GM23248 (cell line): ENCODE measurements around the gene PHKG2. TPM values are rescaled to one million over a fixed set of nuclear protein-coding genes. Genes with fewer than 3 reads are reported as not detected.

ENCODE experiments used
- DNase-seq: peaks from one replicate; pipeline ENCODE4 v3.0.0-alpha.2; 2015
- H2AFZ ChIP-seq: fragments of 200-600 bp; sonication (generic); 2 replicates; pipeline ENCODE4 v1.6.1; 2016; ENCODE audit warnings: antibody characterized with exemption
- H3F3A ChIP-seq: fragments of 200-600 bp; sonication (generic); 2 replicates; pipeline ENCODE4 v1.6.1; 2016; ENCODE audit warnings: mild to moderate bottlenecking, antibody characterized with exemption, mixed run types; ENCODE audit not compliant: insufficient read depth
- H3K27ac ChIP-seq: fragments of 200-600 bp; sonication (generic); 2 replicates; pipeline ENCODE4 v1.5.1; 2016; ENCODE audit warnings: mild to moderate bottlenecking
- H3K27me3 ChIP-seq: fragments of 200-600 bp; sonication (generic); replicated peaks from 2 replicates; pipeline ENCODE4 v1.6.1; 2016; ENCODE audit warnings: mild to moderate bottlenecking; ENCODE audit not compliant: insufficient read depth
- H3K36me3 ChIP-seq: fragments of 200-600 bp; sonication (generic); 2 replicates; pipeline ENCODE4 v1.6.1; 2016; ENCODE audit warnings: low read depth, mild to moderate bottlenecking
- H3K4me1 ChIP-seq: fragments of 200-600 bp; sonication (generic); 2 replicates; pipeline ENCODE4 v1.6.1; 2016; ENCODE audit warnings: mild to moderate bottlenecking; ENCODE audit not compliant: insufficient read depth
- H3K4me2 ChIP-seq: fragments of 200-600 bp; sonication (generic); one replicate; pipeline ENCODE4 v1.6.1; 2016; ENCODE audit warnings: mild to moderate bottlenecking; ENCODE audit not compliant: unreplicated experiment
- H3K4me3 ChIP-seq: fragments of 200-600 bp; sonication (generic); 2 replicates; pipeline ENCODE4 v1.5.1; 2016; ENCODE audit warnings: mild to moderate bottlenecking
- H3K79me2 ChIP-seq: fragments of 200-600 bp; sonication (generic); 2 replicates; pipeline ENCODE4 v1.6.1; 2016; ENCODE audit warnings: mild to moderate bottlenecking; ENCODE audit not compliant: insufficient read depth
- H3K9ac ChIP-seq: fragments of 200-600 bp; sonication (generic); 2 replicates; pipeline ENCODE4 v1.6.1; 2016; ENCODE audit warnings: mild to moderate bottlenecking
- H3K9me2 ChIP-seq: fragments of 200-600 bp; sonication (generic); 2 replicates; pipeline ENCODE4 v1.6.1; 2016; ENCODE audit warnings: mixed run types, mild to moderate bottlenecking, moderate library complexity; ENCODE audit not compliant: insufficient read depth
- H3K9me3 ChIP-seq: fragments of 200-600 bp; sonication (generic); one replicate; pipeline ENCODE4 v1.6.1; 2017; ENCODE audit warnings: low read depth
- H4K20me1 ChIP-seq: fragments of 200-600 bp; sonication (generic); 2 replicates; pipeline ENCODE4 v1.6.0; 2016; ENCODE audit not compliant: insufficient read depth
- EZH2 ChIP-seq: fragments of 200-600 bp; sonication (generic); IDR thresholded peaks from 2 replicates; pipeline ENCODE4 v1.6.1; 2018; ENCODE audit warnings: antibody characterized with exemption, mild to moderate bottlenecking; ENCODE audit not compliant: insufficient read depth, poor library complexity, severe bottlenecking
- EZH2phosphoT487 ChIP-seq: fragments of 200-600 bp; sonication (generic); IDR thresholded peaks from 2 replicates; pipeline ENCODE4 v1.6.1; 2018; ENCODE audit warnings: antibody characterized with exemption, moderate library complexity, mild to moderate bottlenecking, low read depth; ENCODE audit not compliant: insufficient read depth
- WGBS, 2 experiments: methylation state at CpG; one replicate each; pipeline ENCODE4 v1.1.6; 2015 to 2017; ENCODE audit warnings: low lambda C conversion rate in 2 of 2, low coverage in 1 of 2; ENCODE audit errors: missing lambda C conversion rate in 2 of 2; 5-methylcytosine and 5-hydroxymethylcytosine counted together
- in situ Hi-C: fragments of 300-500 bp; cut with MboI; formaldehyde crosslinking; loops from 2 replicates; pipeline ENCODE4 v1.15.0; 2020
- polyA plus RNA-seq: library from polyadenylated mRNA; unstranded; fragments of >200 nt; fragmentation: Nextera tagmentation; extraction: Ambion mirVana; gene quantifications from 2 replicates; pipeline ENCODE4 v1.2.1, GENCODE V29; 2016
- total RNA-seq: library from RNA; depleted of rRNA; stranded (reverse); fragments of >200 nt; shearing (Covaris generic); gene quantifications from 2 replicates; pipeline ENCODE4 v1.2.3, GENCODE V29; 2014

Gene PHKG2
- total and polyA plus RNA-seq, 2 experiments from 2014 or later, result 12.5 to 17.0 TPM

DNA sequence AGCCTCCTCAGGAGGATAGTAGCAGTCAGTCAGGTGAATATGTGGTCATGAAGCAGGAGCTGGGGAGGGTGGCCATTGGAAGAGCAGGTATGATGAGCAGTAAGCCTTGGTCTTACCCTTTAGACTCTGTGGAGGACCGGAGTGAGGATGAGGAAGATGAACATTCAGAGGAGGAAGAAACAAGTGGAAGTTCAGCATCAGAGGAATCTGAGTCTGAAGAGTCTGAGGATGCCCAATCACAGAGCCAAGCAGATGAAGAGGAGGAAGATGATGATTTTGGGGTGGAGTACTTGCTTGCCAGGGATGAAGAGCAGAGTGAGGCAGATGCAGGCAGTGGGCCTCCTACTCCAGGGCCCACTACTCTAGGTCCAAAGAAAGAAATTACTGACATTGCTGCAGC is 36.5 kb upstream of the PHKG2 start:
- peak overlapping the region; percentile 4; the same call in 1 of the 2 replicates for H3K27ac ChIP-seq
- WGBS, 2 experiments, result 100% methylated on average over 1 of the region's 1 CpG
- peaks cover 20% of the 10 kb centered on the region for H3K4me1 ChIP-seq
- H3K79me2 ChIP-seq, result peaks cover 40% of the 10 kb centered on the region
- H3K36me3 ChIP-seq, result peaks cover 87% of the 10 kb centered on the region
- H3K4me2 ChIP-seq, result no peak overlapping the region
- TF ChIP-seq EZH2phosphoT487, result no peak
- TF ChIP-seq EZH2, result no peak
- peaks cover 85% of the 10 kb centered on the region for H3F3A ChIP-seq
- H4K20me1 ChIP-seq, result peaks cover 7% of the 10 kb centered on the region
- no peak overlapping the region for H3K9ac ChIP-seq
- no peaks in the 10 kb centered on the region for H3K9me2 ChIP-seq
- H3K9me3 ChIP-seq, result no peaks in the 10 kb centered on the region
- H3K4me3 ChIP-seq, result no peak overlapping the region
- H3K27me3 ChIP-seq, result no peaks in the 10 kb centered on the region
- no peak for DNase-seq
- in situ Hi-C loops, result no loop called here
- H2AFZ ChIP-seq, result no peak overlapping the region

DNA sequence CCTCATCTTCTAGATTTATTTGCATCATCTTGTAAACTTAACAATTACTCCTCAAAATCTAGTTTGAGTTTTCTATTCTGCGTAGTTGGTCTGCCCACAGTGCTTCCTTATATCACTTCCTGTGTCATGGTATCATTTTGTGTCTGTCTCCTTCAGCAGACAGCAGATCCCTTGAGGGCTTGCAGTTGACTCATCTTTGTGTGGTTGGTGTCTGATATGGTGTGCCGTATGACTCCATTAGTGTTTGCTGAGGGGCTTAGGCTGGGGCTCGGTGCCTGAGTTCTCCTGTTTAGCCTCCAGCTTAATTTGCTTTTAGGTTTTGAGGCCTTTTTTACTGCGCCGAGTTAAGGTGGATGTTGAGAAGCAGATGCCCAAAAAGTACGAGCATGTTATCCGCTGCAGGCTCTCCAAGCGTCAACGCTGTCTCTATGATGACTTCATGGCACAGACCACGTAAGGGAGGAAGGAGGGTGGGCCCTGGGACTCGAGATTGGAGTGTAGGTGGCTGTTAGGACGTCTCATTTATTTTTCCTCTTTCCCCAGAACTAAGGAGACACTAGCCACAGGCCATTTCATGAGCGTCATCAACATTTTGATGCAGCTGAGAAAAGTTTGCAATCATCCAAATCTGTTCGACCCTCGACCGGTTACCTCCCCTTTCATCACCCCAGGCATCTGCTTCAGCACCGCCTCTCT is 32.3 kb upstream of the PHKG2 start:
- H3K36me3 ChIP-seq, result peaks cover 83% of the 10 kb centered on the region
- in situ Hi-C loops, result no loop called here
- no peak overlapping the region for H3K4me3 ChIP-seq
- WGBS, 2 experiments, result 86 to 87% methylated on average over 17 of the region's 17 CpGs
- no peak overlapping the region for H3K4me2 ChIP-seq
- peaks cover 15% of the 10 kb centered on the region for H4K20me1 ChIP-seq
- H3K9me3 ChIP-seq, result no peaks in the 10 kb centered on the region
- peak overlapping the region; percentile 78 for H3K27ac ChIP-seq
- H3K9ac ChIP-seq, result 0 out of 2 replicates have a peak overlapping the region, but pooled peaks have one; percentile 30
- peak; percentile 65 for DNase-seq
- H3K27me3 ChIP-seq, result no peaks in the 10 kb centered on the region
- no peak overlapping the region for H2AFZ ChIP-seq
- peaks cover 15% of the 10 kb centered on the region for H3K4me1 ChIP-seq
- TF ChIP-seq EZH2, result no peak
- no peak for TF ChIP-seq EZH2phosphoT487
- peaks cover 57% of the 10 kb centered on the region for H3F3A ChIP-seq
- H3K79me2 ChIP-seq, result peaks cover 69% of the 10 kb centered on the region
- no peaks in the 10 kb centered on the region for H3K9me2 ChIP-seq

DNA sequence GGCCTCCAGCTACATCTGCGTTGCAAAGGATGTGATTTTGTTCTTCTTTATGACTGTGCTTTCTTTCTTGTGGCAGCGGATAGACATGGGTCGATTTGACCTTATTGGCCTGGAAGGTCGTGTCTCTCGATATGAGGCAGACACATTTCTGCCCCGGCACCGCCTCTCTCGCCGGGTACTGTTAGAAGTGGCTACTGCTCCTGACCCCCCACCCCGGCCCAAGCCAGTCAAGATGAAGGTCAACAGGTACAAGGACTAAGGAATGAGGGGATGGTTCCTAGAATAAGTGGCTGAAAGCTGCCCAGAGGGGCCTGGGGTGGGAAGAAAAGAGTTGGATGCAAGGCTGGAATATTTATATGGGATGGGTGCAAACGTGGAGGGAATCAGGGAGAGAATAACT is 28.1 kb upstream of the PHKG2 start:
- H4K20me1 ChIP-seq, result peaks cover 9% of the 10 kb centered on the region; the same call in 1 of the 2 replicates
- no peak overlapping the region for H3K4me3 ChIP-seq
- H3K79me2 ChIP-seq, result peaks cover 83% of the 10 kb centered on the region
- no peaks in the 10 kb centered on the region for H3K9me2 ChIP-seq
- H3K9ac ChIP-seq, result no peak overlapping the region
- in situ Hi-C loops, result no loop called here
- no peaks in the 10 kb centered on the region for H3K9me3 ChIP-seq
- H3F3A ChIP-seq, result peaks cover 31% of the 10 kb centered on the region
- no peak overlapping the region for H3K27ac ChIP-seq
- no peak overlapping the region for H2AFZ ChIP-seq
- peaks cover 86% of the 10 kb centered on the region for H3K36me3 ChIP-seq
- peaks cover 5% of the 10 kb centered on the region for H3K4me1 ChIP-seq
- no peak for DNase-seq
- no peaks in the 10 kb centered on the region for H3K27me3 ChIP-seq
- no peak for TF ChIP-seq EZH2phosphoT487
- no peak for TF ChIP-seq EZH2
- WGBS, 2 experiments, result 87 to 88% methylated on average over 11 of the region's 11 CpGs
- no peak overlapping the region for H3K4me2 ChIP-seq

DNA sequence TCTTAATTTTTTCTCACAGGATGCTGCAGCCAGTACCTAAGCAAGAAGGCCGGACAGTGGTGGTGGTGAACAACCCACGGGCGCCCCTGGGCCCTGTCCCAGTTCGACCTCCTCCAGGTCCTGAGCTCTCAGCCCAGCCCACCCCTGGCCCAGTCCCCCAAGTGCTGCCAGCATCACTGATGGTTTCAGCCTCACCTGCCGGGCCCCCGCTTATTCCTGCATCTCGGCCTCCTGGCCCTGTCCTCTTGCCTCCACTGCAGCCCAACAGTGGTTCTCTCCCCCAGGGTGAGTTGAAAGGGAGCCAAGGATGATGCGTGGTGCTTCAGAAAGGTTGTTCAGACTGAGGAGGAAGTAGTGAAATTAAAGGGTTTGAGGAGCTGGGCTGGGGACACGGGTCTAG is 27.5 kb upstream of the PHKG2 start:
- no peak overlapping the region for H3K4me2 ChIP-seq
- peaks cover 83% of the 10 kb centered on the region for H3K36me3 ChIP-seq
- TF ChIP-seq EZH2 (no peak), EZH2phosphoT487 (no peak)
- H2AFZ ChIP-seq, result no peak overlapping the region
- WGBS, 2 experiments, result 97% methylated on average over 8 of the region's 9 CpGs
- DNase-seq, result no peak
- in situ Hi-C loops, result no loop called here
- H3K4me1 ChIP-seq, result peaks cover 1% of the 10 kb centered on the region; the same call in 1 of the 2 replicates
- 0 out of 2 replicates have a peak, but pooled peaks cover 8% of the 10 kb centered on the region for H4K20me1 ChIP-seq
- H3K9me2 ChIP-seq, result no peaks in the 10 kb centered on the region
- H3K27me3 ChIP-seq, result no peaks in the 10 kb centered on the region
- H3F3A ChIP-seq, result peaks cover 26% of the 10 kb centered on the region
- H3K79me2 ChIP-seq, result peaks cover 86% of the 10 kb centered on the region
- no peak overlapping the region for H3K4me3 ChIP-seq
- no peak overlapping the region for H3K27ac ChIP-seq
- no peaks in the 10 kb centered on the region for H3K9me3 ChIP-seq
- H3K9ac ChIP-seq, result no peak overlapping the region
